ENCODE results near the gene SIPA1.

SIPA1 gene

DNA sequence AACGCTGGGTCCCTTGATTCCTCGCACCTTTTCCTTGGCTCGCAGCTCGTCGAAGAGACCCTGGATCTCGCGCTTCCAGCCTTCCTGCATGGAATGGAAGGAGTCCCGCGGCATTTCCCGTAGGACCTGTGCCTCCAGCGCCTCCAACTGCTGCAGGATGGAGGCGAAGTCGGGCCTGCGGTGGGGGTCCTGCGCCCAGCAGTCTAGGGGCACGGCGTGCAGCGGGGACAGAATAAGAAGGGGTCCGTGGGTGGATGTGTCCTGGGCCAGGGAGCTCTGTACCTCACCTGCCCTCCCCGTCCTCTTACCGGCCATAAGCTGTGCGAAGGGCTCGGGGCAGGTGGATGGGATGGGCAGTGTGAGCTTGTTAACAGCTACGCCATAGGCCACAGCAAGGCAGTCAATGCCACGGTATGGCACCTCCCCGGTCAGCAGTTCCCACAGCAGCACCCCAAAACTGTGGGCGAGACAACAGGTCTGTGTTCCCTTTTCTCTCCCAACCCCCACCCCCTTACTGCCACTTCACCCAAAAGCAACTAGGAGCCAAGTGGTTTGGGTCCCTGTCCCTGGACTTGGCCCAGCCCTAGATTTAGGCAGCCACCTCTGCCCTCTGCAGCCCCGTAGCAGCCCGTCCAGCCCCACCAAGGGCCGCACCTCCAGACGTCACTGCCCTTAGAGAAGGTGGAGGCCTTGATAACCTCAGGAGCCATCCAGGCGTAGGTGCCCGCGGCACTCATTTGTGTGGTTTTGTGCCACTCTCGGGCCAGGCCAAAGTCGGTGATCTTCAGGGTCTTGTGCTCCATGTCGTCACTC is 30.1 kb upstream of the SIPA1 start:
- Histone ChIP-seq H3K4me3 (peak overlapping the region in 3 of 7 experiments; percentile 13 to 27 (median 20)), H3K27ac (peak overlapping the region in 4 of 21 experiments; percentile 1 to 49 (median 12))

DNA sequence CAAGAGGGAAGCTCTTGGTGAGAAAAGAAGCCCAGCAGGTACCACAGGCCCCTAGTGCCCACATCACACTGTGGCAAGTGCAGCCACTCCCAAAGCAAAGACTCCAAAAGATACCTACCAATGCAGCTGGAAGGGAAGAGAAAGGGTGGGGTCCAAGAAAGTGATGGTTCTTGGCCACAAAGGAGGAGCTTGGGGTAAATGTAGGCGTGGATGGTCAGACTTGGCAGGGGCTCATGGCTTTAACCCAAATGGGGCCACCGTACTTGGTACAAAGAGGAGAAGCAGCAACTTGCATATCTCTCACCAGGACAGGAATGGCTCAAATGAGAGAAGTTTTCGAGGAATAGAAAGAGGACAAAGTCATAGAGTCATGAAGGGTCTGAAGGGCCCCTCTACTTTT is 28.7 kb upstream of the SIPA1 start:
- Histone ChIP-seq H3K27ac (peak overlapping the region in 4 of 21 experiments; percentile 34 to 98 (median 56)), H3K4me3 (no peak overlapping the region)

DNA sequence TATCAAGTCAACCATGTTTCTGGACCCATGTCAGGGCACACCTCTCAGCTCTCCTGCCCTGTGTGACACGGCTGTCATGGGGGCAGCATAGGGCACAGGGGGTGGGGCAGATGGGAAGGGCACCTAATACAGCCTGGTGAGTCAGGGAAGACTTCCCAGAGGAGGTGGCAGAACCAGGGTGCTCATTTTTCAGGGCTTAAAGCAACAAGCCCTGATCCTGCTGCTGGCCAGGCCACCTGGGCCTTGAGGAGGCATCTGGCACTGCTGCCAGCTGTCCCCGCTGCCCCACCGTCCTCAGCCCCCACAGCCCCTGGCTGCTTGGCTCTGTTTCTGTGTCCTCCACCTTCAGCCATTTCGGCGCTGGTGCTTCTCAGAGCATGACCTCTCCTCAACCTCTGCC is 28.2 kb upstream of the SIPA1 start:
- Histone ChIP-seq H3K27ac (peak overlapping the region in 8 of 21 experiments; percentile 2 to 98 (median 58)), H3K4me3 (no peak overlapping the region)

DNA sequence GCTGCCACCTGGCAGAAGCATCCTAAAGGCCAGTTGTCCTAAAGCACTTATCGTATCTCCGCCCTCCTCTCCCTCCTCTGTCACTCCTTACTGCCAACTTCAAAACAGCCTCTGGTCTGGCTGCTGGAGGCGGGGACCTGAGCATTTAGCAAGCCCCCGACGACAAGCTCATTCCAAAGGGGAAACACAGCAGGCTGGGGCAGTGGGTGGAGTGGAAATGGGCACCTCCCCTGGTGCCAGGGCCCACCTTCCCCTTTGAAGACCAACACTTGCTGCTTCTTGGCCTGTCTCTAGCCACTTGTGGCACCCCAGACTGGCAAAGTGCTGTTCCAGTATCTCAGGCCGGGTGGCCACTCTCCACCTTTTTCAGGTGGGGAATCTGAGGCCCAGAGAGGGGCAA is 27.5 kb upstream of the SIPA1 start:
- Histone ChIP-seq H3K4me3 (peak overlapping the region in 5 of 7 experiments; percentile 55 to 91 (median 79)), H3K27ac (peak overlapping the region in 19 of 21 experiments; percentile 45 to 98 (median 94))

DNA sequence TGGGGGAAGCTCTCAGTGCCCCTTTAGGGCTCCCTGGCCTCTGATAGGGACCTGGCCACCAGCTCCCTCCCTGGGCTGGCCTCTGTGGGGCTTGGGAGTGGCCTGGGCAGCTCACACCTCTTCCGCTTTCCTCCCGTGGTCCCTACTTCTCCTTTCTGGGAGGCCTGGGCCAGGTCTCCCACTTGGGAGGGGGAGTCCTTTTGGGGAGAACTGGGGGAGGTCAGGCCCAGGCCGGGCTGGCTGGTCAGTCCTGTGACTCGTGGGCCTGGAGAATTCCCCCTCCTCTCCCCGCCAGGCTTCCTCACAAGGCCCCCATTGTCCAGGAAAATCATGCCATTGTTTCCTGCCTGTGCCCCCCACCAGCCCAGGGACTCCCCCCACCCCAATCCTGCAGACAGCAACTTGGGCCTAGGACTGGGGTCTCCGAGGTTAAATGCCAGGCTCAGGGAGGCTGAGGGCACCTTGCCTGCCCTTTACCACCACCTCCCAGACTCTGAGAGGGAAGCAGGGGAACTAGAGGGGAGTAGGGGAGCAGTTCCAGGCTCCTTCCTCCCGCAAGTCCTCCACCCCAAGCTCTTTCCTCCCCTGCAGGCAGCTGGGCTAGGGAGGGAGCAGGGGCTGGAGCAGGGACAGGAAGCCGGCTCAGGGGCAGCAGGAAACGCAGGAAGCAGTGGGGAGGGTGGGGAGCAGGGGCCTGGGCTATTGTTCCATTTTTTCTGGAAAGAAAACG is 26.7 kb upstream of the SIPA1 start:
- peak overlapping the region; percentile 55 to 91 (median 82) for H3K4me3 ChIP-seq
- peak overlapping the region in 20 of 21 experiments; percentile 45 to 98 (median 94) for H3K27ac ChIP-seq

DNA sequence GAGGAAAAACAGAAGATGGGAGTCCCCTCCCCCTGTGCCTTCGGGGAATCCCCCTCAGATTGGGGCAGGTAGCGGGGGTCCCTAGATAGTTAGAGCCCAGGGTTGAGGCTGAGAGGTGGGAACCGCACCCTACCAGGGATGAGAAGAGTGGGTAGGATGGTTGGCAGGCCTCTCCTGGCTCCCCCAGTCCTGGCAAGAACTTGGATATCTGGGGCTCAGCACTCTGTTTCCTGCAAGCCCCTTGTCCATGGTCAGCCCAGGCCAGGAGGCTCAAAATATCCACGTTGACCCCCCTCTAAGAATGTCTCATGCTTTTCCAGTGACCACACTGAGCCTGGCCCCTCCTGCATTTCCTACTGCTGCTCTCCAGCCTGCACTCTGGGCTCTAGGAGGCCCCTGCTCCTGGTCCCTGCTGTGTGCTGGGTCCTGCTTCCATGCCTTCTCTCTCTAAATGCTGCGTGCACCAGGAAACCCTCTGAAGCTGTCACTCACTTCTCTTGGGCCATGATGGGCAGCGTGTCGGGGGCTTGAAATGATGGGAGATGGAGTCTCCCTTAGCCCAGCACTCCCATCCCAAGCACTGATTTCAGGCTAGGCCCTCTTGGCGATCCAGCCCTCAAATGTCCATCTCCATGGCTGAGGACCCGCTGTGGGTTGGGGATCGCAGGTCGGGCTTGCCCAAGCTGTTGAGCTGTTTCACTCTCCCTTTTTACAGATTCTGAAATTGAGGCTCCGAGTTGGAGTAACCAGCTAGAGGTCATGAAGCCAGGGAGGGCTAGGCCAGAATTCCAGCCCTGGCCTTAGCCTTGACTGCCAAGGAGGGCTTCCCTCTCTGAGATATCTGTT is 25.9 kb upstream of the SIPA1 start:
- Histone ChIP-seq H3K27ac (peak overlapping the region in 20 of 21 experiments; percentile 45 to 98 (median 94)), H3K4me3 (peak overlapping the region; percentile 55 to 91 (median 82))

DNA sequence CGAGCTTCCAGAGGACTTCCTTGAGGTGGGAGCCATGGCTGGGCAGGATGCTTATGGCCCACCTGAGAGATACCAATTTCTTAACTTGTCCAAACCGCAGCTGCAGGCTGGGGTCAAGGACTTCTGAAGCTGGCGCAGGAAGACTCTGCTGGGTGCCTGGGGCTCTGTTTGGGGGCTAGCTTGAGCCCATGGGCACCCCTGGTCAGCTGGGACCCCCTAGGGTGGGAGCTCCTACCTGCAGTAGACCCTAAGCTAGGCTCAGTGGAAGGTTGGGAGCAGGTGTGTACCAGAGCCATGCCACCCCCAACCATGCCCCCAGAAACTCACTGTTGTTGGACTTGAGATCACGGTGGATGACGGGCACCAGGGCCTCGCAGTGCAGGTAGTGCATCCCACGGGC is 25.2 kb upstream of the SIPA1 start:
- H3K4me3 ChIP-seq: peak overlapping the region; percentile 55 to 91 (median 82)

DNA sequence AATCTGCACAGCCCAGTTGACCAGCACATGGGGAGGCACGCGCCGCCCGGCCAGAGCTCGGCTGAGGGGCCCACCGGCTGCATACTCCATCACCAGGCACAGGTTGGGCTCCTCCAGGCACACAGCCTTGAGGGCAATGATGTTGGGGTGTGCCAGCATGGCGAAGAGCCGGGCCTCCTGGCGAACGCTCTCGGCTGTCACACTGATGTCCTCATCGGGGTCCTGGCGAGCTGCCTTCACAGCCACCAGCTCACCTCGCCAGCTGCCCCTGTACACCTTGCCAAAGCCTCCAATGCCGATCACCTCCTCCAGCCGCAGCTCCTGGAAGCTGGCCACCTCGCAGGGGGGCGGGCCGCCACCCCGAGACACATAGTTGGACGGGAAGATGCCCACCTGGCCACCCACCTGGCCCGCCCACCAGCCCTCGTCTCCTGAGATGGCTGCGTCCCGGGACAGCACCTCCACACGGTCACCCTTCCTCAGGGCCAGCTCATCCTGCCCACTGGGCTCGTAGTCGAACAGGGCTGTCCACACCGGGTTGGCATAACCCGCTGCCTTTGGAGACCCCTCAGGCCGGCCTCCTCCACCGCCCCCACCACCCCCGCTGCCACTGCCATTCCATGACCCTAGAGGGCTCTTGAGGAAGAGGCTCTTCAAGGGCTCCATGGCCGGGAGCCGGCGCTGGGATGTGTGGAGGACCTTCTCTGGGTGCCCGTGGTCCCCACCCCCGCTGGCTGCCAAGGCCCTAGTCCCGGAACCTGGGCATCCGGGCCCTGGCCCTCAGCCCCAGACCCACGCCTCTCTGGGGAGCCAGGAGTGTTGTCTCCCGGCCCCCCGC is 24.6 kb upstream of the SIPA1 start:
- peak overlapping the region; percentile 55 to 91 (median 82) for H3K4me3 ChIP-seq
- H3K27ac ChIP-seq: peak overlapping the region; percentile 48 to 98 (median 95)

More for the DNA sequence above, 25.2 kb upstream of the SIPA1 start:
- peak overlapping the region in 20 of 21 experiments; percentile 21 to 98 (median 94) for H3K27ac ChIP-seq

DNA sequence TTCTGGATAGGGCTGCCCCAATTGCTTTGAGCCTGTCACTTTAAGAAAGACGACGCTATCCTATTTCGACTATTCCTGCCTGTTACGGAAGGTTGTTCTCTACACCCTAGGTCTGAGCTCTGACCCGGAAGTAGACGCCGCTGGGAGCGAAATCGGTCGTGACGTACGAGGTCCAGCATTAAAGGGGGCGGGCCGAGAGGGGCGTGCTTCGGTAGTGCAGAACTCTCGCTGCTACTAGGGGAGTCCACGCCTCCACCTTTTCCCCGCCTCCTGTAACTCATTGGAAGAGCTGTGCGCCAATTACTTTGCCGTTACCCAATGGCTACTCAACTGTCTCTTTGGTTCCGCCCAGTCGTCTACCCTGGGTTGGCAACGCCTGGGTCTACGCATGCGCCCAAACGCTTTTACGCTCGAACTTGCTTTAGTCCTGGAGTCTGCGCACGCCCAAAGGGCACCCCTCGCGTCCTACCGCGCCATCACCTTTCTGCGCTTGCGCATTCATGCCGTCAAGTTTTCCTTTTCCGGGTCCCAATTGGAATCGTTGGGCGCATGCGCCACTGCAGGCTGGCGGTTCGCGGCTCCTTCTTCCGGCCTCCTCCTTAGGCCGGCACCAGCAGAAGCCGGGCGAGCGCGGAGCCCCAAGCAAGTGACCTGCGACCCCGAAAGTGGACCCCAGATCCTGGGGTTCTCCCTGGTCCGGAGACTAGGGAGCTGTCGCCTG is 22.5 kb upstream of the SIPA1 start, which contains the start of gene PCNX3:
PCNX3 (plus strand) TSS at position 548 of the 721 bp plus-strand sequence. CDS start 536 bp downstream, outside the sequence.
- H3K27ac ChIP-seq: peak within 1 kb of the TSS; percentile 33 to 98 (median 95)
- peak within 1 kb of the TSS; percentile 79 to 93 (median 90) for H3K4me3 ChIP-seq

DNA sequence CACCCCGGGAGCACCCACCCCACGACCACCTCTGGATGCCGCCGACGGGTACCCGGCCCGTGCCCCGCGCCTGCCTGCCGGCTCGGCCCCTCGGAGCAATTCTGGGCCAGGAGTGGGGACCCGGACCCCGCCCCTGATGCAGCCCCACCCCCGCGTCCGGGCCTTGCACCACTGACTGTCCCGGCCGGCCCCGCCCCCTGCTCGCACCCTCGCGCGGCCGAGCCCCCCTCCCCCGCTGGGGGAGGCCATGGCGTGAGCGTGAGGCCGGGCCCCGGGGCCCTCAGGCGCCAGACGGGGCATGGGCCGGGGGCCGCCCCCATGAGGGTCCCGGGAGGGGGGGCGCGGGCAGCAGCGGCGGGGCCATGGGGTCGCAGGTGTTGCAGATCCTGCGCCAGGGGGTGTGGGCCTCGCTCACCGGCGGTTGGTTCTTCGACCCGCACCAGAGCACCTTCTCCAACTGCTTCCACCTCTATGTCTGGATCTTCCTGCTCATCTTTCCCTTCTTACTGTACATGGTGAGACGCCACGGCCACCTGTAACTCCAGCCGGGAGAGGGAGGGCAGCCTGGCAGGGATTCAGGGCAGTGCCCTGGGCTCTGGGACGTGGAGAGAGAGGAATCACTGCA is 21.8 kb upstream of the SIPA1 start:
- H3K4me3 ChIP-seq: peak overlapping the region; percentile 67 to 93 (median 90)
- H3K27ac ChIP-seq: peak overlapping the region; percentile 33 to 98 (median 94)

DNA sequence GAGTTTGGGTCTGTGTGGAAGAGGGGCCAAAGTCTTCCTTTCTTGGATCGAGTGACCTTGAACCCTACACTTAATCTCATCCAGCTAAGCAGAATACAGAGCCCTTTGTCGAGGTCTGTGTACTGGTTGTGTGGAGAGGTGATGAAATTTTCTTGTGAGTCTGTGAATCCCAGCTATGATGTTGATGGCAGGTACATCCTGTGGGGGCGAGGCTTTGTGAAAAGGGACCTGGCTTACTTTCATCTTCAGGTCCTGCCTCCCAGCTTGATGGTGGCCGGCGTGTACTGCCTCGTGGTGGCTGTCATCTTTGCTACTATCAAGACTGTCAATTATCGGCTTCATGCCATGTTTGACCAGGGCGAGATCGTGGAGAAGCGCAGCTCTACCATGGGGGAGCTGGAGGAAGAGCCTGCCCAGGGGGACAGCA is 21.3 kb upstream of the SIPA1 start:
- Histone ChIP-seq H3K4me3 (peak overlapping the region; percentile 67 to 93 (median 90)), H3K27ac (peak overlapping the region in 18 of 21 experiments; percentile 79 to 98 (median 94))

DNA sequence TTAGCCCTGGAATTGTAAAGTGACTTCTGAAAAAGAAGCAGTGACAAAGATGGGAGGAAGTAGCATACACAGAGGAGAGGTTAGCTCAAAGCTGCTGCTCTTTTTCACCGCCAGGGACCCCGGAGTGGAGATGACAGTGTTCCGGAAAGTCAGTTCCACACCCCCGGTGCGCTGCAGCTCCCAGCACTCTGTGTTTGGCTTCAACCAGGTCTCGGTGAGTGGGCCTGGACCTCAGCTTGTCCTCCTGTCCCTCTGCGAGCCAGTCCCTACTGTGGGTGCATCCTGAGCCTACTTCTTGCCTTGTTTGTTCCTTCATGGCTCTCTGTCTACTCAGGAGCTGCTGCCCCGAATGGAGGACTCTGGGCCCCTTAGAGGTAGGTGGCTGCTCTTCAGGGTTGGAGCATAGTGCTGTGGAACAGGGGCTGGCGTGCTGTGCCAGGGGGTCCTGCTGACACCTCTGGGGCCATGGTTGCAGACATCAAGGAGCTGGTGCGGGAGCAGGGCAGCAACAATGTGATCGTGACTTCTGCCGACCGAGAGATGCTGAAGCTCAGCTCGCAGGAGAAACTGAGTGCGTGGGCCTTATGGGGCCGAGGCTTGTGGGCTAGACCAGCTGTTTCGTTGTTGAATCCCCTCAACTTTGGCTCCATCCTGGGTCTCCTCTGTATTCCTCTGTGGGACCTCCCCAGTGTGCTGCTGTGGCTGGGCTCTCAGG is 20.6 kb upstream of the SIPA1 start:
- Histone ChIP-seq H3K27ac (peak overlapping the region in 4 of 21 experiments; percentile 92 to 98 (median 97)), H3K4me3 (peak overlapping the region in 1 of 7 experiments; percentile 79)

DNA sequence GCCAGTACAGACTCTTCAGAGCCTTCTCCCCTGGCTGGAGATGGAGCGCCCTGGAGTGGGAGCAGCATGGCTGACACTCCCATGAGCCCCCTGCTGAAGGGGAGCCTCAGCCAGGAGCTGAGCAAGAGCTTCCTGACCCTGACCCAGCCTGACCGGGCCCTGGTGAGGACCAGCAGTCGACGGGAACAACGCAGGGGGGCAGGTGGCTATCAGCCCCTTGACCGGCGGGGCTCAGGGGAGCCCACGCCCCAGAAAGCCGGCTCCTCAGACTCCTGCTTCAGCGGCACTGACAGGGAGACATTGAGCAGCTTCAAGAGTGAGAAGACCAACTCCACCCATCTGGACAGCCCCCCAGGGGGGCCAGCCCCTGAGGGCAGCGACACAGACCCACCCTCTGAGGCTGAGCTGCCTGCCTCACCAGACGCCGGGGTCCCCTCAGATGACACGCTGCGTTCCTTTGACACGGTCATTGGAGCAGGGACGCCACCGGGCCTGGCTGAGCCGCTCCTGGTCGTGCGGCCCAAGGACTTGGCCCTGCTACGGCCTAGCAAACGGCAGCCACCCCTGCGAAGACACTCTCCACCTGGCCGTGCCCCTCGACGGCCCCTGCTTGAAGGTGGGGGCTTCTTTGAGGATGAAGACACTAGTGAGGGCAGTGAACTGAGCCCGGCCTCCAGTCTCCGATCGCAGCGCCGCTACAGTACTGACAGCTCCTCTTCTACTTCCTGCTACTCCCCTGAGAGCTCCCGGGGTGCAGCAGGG is 19.7 kb upstream of the SIPA1 start:
- no peak overlapping the region for H3K4me3 ChIP-seq
- no peak overlapping the region for H3K27ac ChIP-seq

DNA sequence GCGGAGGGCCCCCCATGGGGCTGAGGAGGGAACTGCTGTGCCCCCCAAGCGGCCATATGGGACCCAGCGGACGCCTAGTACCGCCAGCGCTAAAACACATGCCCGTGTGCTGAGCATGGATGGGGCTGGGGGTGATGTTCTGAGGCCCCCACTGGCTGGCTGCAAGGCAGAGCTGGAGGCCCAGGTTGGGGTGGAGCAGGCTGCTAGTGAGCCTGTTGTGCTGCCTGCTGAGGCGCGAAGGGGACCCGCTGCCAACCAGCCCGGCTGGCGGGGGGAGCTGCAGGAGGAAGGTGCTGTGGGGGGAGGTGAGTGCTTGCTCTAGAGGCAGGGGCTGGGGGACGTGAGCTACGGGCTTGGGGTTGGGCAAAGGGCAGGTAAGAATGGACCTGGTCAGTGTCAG is 19.1 kb upstream of the SIPA1 start:
- H3K27ac ChIP-seq: no peak overlapping the region
- H3K4me3 ChIP-seq: no peak overlapping the region

DNA sequence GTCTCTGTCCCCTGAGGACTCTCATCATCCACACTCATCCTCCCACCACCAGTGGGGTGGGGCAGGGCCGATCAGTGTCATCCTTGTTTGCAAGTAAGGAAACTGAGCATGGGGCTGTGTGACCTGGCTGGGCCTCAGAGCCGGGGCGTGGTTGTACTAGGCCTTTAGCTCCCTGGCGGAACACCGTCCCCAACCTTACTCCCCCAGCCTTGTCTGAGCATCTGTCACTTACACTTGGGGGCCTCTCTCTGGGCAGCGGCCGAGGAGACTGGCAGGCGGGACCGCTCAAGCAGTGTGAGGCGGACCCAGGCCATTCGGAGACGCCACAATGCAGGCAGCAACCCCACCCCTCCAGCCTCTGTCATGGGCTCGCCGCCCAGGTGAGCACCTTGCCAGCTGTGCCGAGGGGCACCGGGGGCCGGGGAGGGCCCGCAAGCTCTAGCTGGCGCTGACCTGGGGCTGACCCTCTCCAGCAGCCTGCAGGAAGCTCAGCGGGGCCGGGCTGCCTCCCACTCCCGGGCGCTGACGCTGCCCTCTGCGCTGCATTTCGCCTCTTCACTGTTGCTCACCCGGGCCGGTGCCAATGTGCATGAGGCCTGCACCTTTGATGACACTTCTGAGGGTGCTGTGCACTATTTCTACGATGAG is 18.5 kb upstream of the SIPA1 start:
- Histone ChIP-seq H3K27ac (no peak overlapping the region), H3K4me3 (no peak overlapping the region)

DNA sequence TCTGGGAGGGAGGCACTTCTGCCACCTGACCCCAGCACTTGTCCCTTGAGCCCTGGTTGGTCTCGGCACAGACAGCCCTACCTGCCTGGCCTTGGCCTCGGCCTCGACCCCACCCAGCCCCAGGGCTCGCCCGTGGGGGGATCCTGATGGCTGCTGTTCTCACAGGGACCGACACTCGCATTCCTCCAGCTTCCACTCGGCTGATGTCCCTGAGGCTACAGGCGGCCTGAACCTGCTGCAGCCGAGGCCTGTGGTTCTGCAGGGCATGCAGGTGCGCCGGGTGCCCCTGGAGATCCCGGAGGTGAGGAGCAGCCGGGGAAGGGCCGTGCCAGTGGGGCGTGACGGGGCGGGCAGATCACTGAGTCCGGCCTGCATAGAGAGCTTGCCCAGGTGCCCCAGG is 17.2 kb upstream of the SIPA1 start:
- no peak overlapping the region for H3K4me3 ChIP-seq
- no peak overlapping the region for H3K27ac ChIP-seq
